WTC11 (cell line): ENCODE data around the gene PAK1. TPM values are rescaled to one million over a fixed set of nuclear protein-coding genes. Genes with fewer than 3 reads are reported as not detected.

ENCODE experiments used
- ATAC-seq: fragments of 200-7000 bp; cut with Tn5 transposase; 2 replicates; pipeline ENCODE4 v1.10.0; 2021; ENCODE audit warnings: mild to moderate bottlenecking, moderate library complexity
- CTCF ChIA-PET: fragments of 300-600 bp; sonication (Branson Sonifier 250); formaldehyde crosslinking; loops from one replicate; lab custom pipeline; 2021; ENCODE audit warnings: antibody characterized with exemption; lab: Charles Lee
- POLR2A ChIA-PET: fragments of 350-600 bp; sonication (Branson Sonifier 250); formaldehyde crosslinking; loops from one replicate; lab custom pipeline; 2021; ENCODE audit warnings: antibody characterized with exemption; lab: Charles Lee
- DNase-seq: peaks from one replicate; pipeline ENCODE4 v3.0.0; 2021; ENCODE audit warnings: low spot score
- H3K27ac Mint-ChIP-seq: 2 replicates; pipeline ENCODE4 v1.8.0; 2021; ENCODE audit warnings: mixed read lengths
- H3K27me3 Mint-ChIP-seq: 2 replicates; pipeline ENCODE4 v1.8.0; 2021; ENCODE audit warnings: low read depth, mild to moderate bottlenecking, moderate library complexity, mixed read lengths
- H3K36me3 Mint-ChIP-seq: 2 replicates; pipeline ENCODE4 v1.8.0; 2021; ENCODE audit warnings: mixed read lengths
- H3K4me1 Mint-ChIP-seq: 2 replicates; pipeline ENCODE4 v1.8.0; 2022; ENCODE audit warnings: mixed read lengths
- H3K4me3 Mint-ChIP-seq: 2 replicates; pipeline ENCODE4 v1.8.0; 2021; ENCODE audit warnings: mild to moderate bottlenecking, moderate library complexity, mixed read lengths
- H3K9me3 Mint-ChIP-seq: 2 replicates; pipeline ENCODE4 v1.8.0; 2021; ENCODE audit warnings: mixed read lengths
- CREM ChIP-seq: sonication (generic); formaldehyde crosslinking; IDR thresholded peaks from 2 replicates; pipeline ENCODE4 v1.8.1; 2022; ENCODE audit warnings: mild to moderate bottlenecking, missing genetic modification reagents, moderate library complexity
- FOXJ3 ChIP-seq: sonication (generic); formaldehyde crosslinking; IDR thresholded peaks from 2 replicates; pipeline ENCODE4 v1.9.0; 2021; ENCODE audit warnings: missing genetic modification reagents, mild to moderate bottlenecking, borderline replicate concordance
- FOXP1 ChIP-seq: sonication (generic); formaldehyde crosslinking; IDR thresholded peaks from 2 replicates; pipeline ENCODE4 v1.8.0; 2022; ENCODE audit warnings: missing genetic modification reagents, mild to moderate bottlenecking, moderate library complexity, borderline replicate concordance
- HMGA2 ChIP-seq: fragments of 250-450 bp; sonication (Bioruptor Pico); IDR thresholded peaks from 2 replicates; pipeline ENCODE4 v1.4.0; 2021; ENCODE audit warnings: mild to moderate bottlenecking, moderate library complexity
- IRF2 ChIP-seq: sonication (generic); formaldehyde crosslinking; IDR thresholded peaks from 2 replicates; pipeline ENCODE4 v1.8.0; 2022; ENCODE audit warnings: low read depth, missing genetic modification reagents, borderline replicate concordance
- JUN ChIP-seq: sonication (generic); formaldehyde crosslinking; IDR thresholded peaks from 2 replicates; pipeline ENCODE4 v1.8.0; 2023; ENCODE audit warnings: mild to moderate bottlenecking, missing genetic modification reagents
- NR2C2 ChIP-seq: sonication (generic); formaldehyde crosslinking; IDR thresholded peaks from 2 replicates; pipeline ENCODE4 v1.8.0; 2022; ENCODE audit warnings: mild to moderate bottlenecking, missing genetic modification reagents
- SMAD4 ChIP-seq: sonication (generic); formaldehyde crosslinking; IDR thresholded peaks from 2 replicates; pipeline ENCODE4 v1.8.0; 2022; ENCODE audit warnings: mild to moderate bottlenecking, missing genetic modification reagents
- SP1 ChIP-seq: sonication (generic); formaldehyde crosslinking; conservative IDR thresholded peaks from 2 replicates; pipeline ENCODE4 v1.8.1; 2022; ENCODE audit warnings: missing genetic modification reagents
- total RNA-seq: library from RNA; stranded (reverse); gene quantifications from 3 replicates; pipeline ENCODE4 v1.2.3, GENCODE V29; 2021
- TF ChIP-seq, protein P1 (sequence below): sonication (generic); formaldehyde crosslinking; IDR thresholded peaks from 2 replicates; pipeline ENCODE4 v1.8.1; 2022; ENCODE audit warnings: missing genetic modification reagents, borderline replicate concordance
- TF ChIP-seq, protein P2 (sequence below): sonication (generic); formaldehyde crosslinking; IDR thresholded peaks from 2 replicates; pipeline ENCODE4 v1.8.1; 2022; ENCODE audit warnings: mild to moderate bottlenecking, missing genetic modification reagents, moderate library complexity, borderline replicate concordance
- TF ChIP-seq, protein P3 (sequence below): sonication (generic); formaldehyde crosslinking; IDR thresholded peaks from 2 replicates; pipeline ENCODE4 v1.8.0; 2023; ENCODE audit warnings: missing genetic modification reagents
- TF ChIP-seq, protein P4 (sequence below): sonication (generic); formaldehyde crosslinking; IDR thresholded peaks from 2 replicates; pipeline ENCODE4 v1.8.1; 2023; ENCODE audit warnings: mild to moderate bottlenecking, missing genetic modification reagents, moderate library complexity
- TF ChIP-seq, protein P5 (sequence below): fragments of 250-450 bp; sonication (Bioruptor Pico); IDR thresholded peaks from 2 replicates; pipeline ENCODE4 v1.9.0; 2021; ENCODE audit warnings: mild to moderate bottlenecking
- TF ChIP-seq, protein P6 (sequence below): sonication (generic); formaldehyde crosslinking; IDR thresholded peaks from 2 replicates; pipeline ENCODE4 v1.8.0; 2022; ENCODE audit warnings: mild to moderate bottlenecking, missing genetic modification reagents
- TF ChIP-seq, protein P7 (sequence below): sonication (generic); formaldehyde crosslinking; IDR thresholded peaks from 2 replicates; pipeline ENCODE4 v1.8.0; 2023; ENCODE audit warnings: mild to moderate bottlenecking, missing genetic modification reagents

PAK1 gene
- total RNA-seq, 1 experiment from 2014 or later = 160 TPM

DNA sequence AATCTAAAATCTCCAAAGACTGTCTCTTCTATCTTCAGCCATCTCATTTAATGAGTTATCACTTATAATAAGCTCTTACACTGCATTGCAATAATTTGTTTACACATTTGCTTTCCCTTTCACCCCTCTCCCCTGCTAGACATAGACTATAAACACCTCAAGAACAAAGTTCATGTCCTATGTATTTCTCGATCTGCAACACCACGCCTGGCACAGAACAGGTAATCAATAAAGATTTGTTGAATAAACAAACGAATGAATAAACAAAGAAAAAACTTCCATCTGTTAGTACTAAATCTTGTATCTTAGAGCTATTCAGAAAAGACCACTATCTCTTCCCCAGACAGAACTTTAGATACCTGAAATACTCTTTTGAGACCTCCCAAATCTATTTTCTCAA, 77.6 kb downstream of the PAK1 start:
- H3K36me3 Mint-ChIP-seq = peaks cover 14% of the 10 kb centered on the region
- H3K9me3 Mint-ChIP-seq = peaks cover 3% of the 10 kb centered on the region; the same call in 1 of the 2 replicates
- ChIA-PET CTCF (interaction anchor here (0.6 kb wide), 1 partner anchor 153 kb away, joined by 3 read pairs; no protein-coding TSS in a partner anchor), POLR2A (no interaction called here)
- no peaks in the 10 kb centered on the region for H3K27me3 Mint-ChIP-seq
- TF ChIP-seq CREM (no peak), SMAD4 (CRISPR knock-in tag) (no peak), IRF2 (no peak), HMGA2 (CRISPR knock-in tag) (no peak), FOXP1 (CRISPR knock-in tag) (no peak), JUN (no peak), SP1 (no peak), NR2C2 (CRISPR knock-in tag) (no peak), FOXJ3 (CRISPR knock-in tag) (no peak)
- TF ChIP-seq, protein P1, sequence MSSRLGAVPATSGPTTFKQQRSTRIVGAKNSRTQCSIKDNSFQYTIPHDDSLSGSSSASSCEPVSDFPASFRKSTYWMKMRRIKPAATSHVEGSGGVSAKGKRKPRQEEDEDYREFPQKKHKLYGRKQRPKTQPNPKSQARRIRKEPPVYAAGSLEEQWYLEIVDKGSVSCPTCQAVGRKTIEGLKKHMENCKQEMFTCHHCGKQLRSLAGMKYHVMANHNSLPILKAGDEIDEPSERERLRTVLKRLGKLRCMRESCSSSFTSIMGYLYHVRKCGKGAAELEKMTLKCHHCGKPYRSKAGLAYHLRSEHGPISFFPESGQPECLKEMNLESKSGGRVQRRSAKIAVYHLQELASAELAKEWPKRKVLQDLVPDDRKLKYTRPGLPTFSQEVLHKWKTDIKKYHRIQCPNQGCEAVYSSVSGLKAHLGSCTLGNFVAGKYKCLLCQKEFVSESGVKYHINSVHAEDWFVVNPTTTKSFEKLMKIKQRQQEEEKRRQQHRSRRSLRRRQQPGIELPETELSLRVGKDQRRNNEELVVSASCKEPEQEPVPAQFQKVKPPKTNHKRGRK (CRISPR knock-in tag) = no peak
- TF ChIP-seq, protein P2, sequence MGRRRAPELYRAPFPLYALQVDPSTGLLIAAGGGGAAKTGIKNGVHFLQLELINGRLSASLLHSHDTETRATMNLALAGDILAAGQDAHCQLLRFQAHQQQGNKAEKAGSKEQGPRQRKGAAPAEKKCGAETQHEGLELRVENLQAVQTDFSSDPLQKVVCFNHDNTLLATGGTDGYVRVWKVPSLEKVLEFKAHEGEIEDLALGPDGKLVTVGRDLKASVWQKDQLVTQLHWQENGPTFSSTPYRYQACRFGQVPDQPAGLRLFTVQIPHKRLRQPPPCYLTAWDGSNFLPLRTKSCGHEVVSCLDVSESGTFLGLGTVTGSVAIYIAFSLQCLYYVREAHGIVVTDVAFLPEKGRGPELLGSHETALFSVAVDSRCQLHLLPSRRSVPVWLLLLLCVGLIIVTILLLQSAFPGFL = no peak
- TF ChIP-seq, protein P3, sequence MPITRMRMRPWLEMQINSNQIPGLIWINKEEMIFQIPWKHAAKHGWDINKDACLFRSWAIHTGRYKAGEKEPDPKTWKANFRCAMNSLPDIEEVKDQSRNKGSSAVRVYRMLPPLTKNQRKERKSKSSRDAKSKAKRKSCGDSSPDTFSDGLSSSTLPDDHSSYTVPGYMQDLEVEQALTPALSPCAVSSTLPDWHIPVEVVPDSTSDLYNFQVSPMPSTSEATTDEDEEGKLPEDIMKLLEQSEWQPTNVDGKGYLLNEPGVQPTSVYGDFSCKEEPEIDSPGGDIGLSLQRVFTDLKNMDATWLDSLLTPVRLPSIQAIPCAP = no peak
- TF ChIP-seq, protein P4, sequence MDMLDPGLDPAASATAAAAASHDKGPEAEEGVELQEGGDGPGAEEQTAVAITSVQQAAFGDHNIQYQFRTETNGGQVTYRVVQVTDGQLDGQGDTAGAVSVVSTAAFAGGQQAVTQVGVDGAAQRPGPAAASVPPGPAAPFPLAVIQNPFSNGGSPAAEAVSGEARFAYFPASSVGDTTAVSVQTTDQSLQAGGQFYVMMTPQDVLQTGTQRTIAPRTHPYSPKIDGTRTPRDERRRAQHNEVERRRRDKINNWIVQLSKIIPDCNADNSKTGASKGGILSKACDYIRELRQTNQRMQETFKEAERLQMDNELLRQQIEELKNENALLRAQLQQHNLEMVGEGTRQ = no peak
- TF ChIP-seq, protein P5, sequence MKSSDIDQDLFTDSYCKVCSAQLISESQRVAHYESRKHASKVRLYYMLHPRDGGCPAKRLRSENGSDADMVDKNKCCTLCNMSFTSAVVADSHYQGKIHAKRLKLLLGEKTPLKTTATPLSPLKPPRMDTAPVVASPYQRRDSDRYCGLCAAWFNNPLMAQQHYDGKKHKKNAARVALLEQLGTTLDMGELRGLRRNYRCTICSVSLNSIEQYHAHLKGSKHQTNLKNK (CRISPR knock-in tag) = no peak
- TF ChIP-seq, protein P6, sequence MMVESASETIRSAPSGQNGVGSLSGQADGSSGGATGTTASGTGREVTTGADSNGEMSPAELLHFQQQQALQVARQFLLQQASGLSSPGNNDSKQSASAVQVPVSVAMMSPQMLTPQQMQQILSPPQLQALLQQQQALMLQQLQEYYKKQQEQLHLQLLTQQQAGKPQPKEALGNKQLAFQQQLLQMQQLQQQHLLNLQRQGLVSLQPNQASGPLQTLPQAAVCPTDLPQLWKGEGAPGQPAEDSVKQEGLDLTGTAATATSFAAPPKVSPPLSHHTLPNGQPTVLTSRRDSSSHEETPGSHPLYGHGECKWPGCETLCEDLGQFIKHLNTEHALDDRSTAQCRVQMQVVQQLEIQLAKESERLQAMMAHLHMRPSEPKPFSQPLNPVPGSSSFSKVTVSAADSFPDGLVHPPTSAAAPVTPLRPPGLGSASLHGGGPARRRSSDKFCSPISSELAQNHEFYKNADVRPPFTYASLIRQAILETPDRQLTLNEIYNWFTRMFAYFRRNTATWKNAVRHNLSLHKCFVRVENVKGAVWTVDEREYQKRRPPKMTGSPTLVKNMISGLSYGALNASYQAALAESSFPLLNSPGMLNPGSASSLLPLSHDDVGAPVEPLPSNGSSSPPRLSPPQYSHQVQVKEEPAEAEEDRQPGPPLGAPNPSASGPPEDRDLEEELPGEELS (CRISPR knock-in tag) = no peak
- TF ChIP-seq, protein P7, sequence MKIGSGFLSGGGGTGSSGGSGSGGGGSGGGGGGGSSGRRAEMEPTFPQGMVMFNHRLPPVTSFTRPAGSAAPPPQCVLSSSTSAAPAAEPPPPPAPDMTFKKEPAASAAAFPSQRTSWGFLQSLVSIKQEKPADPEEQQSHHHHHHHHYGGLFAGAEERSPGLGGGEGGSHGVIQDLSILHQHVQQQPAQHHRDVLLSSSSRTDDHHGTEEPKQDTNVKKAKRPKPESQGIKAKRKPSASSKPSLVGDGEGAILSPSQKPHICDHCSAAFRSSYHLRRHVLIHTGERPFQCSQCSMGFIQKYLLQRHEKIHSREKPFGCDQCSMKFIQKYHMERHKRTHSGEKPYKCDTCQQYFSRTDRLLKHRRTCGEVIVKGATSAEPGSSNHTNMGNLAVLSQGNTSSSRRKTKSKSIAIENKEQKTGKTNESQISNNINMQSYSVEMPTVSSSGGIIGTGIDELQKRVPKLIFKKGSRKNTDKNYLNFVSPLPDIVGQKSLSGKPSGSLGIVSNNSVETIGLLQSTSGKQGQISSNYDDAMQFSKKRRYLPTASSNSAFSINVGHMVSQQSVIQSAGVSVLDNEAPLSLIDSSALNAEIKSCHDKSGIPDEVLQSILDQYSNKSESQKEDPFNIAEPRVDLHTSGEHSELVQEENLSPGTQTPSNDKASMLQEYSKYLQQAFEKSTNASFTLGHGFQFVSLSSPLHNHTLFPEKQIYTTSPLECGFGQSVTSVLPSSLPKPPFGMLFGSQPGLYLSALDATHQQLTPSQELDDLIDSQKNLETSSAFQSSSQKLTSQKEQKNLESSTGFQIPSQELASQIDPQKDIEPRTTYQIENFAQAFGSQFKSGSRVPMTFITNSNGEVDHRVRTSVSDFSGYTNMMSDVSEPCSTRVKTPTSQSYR (CRISPR knock-in tag) = no peak
- no peak overlapping the region for H3K27ac Mint-ChIP-seq
- peaks cover 15% of the 10 kb centered on the region for H3K4me1 Mint-ChIP-seq
- no peak for DNase-seq
- ATAC-seq = no peak
- no peak overlapping the region for H3K4me3 Mint-ChIP-seq
